Measurements from ENCODE around the gene PNLDC1.
"Not testable (repeated sequence)": the region's sequence is repeated elsewhere in the genome, so short reads cannot be mapped to it uniquely, and the experiment has no call there.

PNLDC1 gene

GRCh38 chr6:159858259-159858658 is 58.2 kb downstream of the PNLDC1 start:
- DNase-seq = no peak

- no peak for DNase-seq
These were observed 60.4 kb downstream of the PNLDC1 start for GRCh38 chr6:159860482-159860881.

- no peak for DNase-seq
These were observed 62.0 kb downstream of the PNLDC1 start for GRCh38 chr6:159862103-159862502.

- not testable (repeated sequence) for DNase-seq
These were observed 63.3 kb downstream of the PNLDC1 start for GRCh38 chr6:159863341-159863740.

- DNase-seq = no peak
These were observed 65.3 kb downstream of the PNLDC1 start for GRCh38 chr6:159865226-159865920.

GRCh38 chr6:159866286-159867247 is 66.5 kb downstream of the PNLDC1 start:
- DNase-seq = no peak
